Activated CD8-positive, alpha-beta memory T cell treated with anti-CD3 and anti-CD28 coated beads, Interleukin-2, amount 50 U/mL, for 1 hour (primary cell): Measurements from ENCODE around the gene CYP26B1.

Experiments
- DNase-seq: peaks from one replicate; pipeline ENCODE4 v3.0.0-alpha.2; 2020; ENCODE audit errors: extremely low read depth

CYP26B1 gene, protein sequence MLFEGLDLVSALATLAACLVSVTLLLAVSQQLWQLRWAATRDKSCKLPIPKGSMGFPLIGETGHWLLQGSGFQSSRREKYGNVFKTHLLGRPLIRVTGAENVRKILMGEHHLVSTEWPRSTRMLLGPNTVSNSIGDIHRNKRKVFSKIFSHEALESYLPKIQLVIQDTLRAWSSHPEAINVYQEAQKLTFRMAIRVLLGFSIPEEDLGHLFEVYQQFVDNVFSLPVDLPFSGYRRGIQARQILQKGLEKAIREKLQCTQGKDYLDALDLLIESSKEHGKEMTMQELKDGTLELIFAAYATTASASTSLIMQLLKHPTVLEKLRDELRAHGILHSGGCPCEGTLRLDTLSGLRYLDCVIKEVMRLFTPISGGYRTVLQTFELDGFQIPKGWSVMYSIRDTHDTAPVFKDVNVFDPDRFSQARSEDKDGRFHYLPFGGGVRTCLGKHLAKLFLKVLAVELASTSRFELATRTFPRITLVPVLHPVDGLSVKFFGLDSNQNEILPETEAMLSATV

DNA sequence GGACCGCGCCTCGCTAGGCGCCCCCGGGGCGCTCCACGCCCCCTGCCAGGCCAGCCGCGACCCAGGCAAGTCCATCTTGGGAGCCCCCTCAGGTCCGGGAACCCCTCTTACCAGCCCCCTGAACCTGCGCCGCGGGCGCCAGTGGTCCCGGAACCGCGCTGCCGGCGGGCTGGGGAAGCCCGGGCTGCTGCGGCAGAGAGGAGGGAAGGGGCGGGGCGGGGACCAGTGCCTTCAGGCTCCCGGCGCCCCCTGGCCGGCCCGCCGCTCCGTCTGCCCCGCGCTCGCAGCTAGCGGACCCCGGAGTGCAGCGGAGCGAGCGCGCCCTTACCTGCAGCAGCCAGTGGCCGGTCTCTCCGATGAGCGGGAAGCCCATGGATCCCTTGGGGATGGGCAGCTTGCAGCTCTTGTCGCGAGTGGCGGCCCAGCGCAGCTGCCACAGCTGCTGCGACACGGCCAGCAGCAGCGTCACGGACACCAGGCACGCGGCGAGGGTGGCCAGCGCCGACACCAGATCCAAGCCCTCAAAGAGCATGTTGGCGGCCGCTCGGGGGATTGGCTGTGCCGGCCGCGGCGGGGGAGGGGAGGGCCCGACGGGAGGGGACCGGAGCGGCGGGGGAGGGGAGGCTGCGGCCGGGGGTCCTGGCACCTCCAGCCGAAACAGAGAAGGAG, at the start of gene CYP26B1:
CYP26B1 (minus strand) TSS at position 560 of the 669 bp plus-strand sequence; CDS start at position 532, 28 bp downstream.
- no peak for DNase-seq

DNA sequence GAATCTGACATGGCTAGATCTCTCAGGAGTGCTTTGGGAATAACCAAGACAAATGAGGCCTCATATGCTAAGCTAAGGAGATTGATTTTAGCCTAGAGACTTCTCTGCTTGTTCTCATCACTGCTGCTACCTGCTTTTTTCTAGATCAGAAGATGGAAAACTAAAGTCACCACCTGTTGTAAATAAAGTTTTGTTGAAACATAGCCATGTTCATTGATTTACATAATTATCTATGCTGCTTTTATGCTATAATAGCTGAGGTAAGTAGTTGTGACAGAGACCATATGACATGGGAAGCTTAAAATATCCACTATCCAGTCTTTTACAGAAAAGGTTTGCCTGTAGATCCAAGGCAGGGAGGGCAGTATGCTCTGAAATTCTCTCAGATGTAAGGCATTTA, 46.1 kb upstream of the CYP26B1 start:
- no peak for DNase-seq

DNA sequence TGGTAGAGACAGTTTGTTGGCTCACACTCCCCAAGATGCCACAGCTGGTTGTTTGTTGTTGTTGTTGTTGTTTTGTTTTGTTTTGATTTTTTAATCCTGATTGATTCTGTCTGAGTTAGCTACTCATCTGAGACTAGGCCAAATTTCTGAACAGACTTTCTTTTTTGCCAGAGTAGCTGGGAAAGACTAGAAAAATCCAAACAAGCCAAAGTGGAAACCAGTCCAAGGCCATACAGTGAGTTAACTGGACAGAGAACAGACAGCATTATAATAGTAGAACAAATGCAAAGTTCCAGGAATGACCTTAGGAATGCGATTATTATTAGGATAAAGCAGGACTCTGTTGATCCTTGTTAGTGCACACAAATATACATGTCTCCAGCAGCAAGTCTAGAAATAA, 43.8 kb upstream of the CYP26B1 start:
- DNase-seq: no peak

DNA sequence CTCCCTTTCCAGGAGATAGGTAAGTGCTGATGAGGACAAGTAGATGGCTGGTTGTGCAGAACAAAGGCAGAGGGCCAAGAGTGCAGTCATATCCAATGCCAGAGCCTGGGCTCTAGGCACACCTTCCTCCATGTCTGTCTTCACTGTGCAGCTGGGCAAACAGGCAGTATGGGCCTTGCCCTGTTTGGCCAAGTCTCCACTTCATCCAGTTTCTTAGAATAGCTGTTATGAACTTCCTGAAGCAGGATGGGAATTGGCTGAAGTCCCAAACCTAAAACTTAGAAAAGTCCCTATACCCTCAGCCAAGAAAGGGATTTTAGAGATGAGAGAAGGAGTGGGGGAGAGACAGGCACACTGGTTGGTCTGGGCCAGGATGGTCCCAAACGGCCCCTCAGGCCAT, 37.5 kb upstream of the CYP26B1 start:
- DNase-seq: no peak

DNA sequence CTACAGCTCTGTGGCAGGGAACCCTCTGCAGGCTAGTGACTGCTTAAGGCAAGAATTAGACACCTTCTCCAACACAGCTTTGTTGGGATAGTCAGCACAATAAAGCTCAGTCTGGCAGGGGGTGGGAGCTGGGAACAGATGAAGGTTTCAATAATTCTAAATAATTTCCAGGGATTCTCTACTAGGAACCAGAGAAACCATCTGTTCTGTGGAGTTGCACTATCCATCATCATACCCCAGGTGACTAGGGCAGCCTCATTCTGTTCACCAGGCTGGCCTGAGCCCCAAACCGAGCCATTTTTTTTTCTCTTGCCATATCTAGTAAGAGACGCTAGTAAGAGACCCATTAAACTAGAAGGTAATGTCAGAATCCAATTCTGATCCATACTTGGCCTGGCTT, 35.8 kb upstream of the CYP26B1 start:
- no peak for DNase-seq

DNA sequence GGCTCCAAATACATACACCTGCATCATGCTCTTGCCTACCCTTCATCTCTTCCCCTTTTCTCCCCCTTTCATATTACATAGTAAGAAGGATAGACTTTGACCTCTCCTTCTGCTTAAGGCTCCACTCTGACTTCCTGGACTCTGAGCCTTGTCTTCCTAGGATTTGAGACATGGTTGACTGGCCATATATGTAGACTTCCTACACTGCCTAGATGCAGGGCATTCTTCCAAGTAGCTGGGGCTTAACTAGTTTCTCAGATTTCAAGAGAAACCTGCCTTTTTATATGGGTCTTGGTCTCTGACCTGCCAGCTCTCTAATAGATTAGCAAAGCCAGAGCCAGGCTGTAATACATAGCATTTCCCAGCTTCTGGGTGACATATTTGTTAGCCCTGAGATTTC, 35.4 kb upstream of the CYP26B1 start:
- no peak for DNase-seq

DNA sequence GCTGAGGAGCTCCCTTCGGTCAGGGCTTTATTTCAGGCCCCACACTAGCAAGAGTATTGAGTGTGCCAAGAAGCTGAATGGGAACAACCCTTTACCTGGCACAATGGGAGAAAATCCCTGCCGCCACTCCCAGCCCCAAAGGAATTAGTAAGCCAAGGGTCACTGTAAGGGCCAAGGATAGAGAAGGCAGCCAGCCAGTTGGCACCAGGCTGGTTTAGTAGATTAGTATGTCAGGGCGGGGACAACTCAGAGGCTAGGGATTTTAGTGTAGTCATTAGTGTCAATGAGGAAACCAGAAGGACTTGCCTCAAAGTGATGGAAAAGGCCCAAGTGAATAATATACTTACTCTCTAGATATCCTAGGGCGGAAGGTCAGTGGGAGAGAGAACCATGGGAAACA, 34.9 kb upstream of the CYP26B1 start:
- no peak for DNase-seq

DNA sequence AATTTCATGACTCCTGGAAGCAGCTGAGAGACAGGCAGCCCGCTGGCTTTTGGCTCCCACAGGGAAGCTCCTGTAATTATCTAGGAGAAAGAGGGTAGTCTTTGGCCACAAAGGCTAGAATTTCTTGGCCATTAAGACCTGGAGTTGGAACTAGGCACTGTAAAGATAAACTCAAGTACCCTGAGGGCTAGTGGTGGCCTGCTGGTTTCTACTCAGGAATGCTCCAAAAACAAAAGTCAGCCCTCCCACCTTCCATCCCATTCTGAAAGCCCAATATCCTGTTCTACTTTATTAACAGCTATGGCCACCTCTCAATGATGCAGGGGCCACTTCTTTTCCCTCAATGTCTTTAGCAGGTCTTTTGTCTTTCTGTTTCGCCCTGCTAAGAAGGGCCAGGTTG, 34.0 kb upstream of the CYP26B1 start:
- no peak for DNase-seq

DNA sequence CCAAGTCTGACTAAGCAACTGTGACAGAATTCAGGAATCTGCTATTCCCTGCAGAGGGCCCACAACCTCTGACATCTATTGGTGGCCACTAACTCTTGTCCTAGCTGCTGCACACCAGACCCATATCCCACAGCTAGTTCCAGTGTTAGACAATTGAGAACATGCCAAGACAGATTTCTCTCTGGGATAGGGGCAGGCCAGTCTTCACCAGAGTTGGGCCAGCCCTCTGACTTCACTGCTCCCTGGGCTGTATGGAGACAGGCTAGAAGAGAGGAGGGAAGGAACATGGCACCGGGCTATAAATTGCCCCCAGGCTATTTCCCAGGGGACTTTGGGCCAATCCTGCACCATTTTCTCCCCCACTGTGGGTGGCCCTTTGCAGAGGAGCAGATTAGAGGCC, 32.7 kb upstream of the CYP26B1 start:
- no peak for DNase-seq

DNA sequence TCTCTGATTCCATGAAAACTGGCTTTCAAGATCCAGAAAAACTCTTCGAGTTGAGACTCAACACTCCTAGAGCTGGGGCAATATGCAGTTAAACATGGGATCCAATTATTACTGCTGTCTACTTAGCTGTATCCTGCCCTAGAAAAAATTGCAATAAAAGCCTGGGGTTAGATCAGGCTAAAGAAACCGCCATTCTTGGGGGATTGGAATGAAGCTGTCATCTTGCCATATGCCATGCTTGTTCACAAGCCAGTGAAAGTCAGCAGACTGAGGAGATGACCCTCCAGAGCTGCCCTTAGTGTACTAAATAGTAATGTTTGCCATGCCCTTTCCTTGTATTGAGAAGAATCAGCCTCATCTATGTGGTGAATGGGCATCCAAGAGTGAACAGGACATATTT, 30.9 kb upstream of the CYP26B1 start:
- no peak for DNase-seq

DNA sequence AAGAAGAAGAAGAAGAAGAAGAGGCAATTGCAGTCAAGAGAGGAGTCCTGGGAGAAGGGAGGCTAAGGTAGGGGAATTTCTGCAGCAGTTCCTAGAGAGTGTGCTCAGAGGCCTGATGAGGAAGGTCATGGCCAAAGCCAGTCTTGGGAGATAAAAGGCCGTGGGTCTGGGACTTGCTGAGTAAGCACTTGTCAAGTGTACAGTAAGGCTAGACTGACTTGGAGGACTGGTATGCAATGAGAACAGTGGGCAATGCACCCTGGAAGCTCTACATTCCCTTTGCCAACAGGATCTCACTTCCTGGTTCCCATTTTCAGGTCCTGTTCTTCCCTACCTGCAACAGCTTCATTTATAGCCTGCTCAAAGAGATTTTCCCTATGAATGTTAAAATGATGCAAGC, 28.6 kb upstream of the CYP26B1 start:
- DNase-seq: no peak

DNA sequence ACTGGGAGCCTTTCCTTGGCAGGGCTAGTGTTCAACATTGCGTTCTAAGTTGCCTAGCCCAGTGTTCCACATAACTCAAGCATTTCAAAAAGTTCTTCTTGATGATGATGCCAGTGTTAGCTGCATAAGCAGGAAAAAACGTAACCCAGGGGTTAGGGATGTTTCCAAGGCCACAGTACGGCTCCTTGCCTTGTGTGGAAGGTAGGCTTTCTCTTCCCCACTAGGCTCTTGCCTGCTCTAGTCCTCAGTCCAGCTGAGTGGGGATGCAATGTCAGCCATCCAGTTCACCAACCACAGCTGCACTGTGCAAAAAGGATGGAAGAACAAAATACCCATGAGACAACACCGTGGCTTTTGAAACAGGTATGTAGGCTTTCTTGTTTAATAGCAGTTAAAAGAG, 28.0 kb upstream of the CYP26B1 start:
- DNase-seq: no peak

DNA sequence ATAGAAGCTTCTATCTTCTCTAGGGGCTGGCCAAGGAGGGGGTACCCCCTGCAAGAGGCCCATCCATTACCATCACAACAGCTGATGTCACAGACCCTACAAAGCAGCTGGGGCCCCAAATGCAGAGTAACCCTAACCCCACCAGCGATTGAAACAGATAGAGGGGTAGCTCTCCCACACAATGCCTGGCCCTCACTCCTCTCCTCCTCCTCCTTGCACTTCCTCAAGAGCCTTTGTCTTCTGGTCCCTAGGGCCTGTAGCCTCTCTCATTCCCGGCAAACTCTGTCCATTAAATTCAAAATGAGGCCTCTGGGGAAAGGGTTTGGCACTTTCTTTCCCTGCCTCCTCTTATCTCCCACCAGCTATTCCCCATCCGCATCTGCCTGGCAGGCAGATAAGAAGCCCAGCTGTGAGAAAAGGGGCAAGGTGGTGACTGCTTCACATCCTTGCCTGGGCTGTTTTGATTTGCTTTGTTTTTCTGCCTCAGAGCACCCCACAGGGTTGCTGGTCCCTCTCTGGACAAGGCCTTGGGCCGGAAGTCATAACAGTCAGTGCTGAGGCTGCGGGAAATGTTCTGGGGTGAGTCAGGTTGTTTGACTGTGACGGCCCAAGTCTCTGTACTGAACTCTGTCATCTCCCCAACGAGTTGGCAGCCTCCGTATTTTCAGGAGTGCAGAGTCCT, 26.1 kb upstream of the CYP26B1 start:
- no peak for DNase-seq

DNA sequence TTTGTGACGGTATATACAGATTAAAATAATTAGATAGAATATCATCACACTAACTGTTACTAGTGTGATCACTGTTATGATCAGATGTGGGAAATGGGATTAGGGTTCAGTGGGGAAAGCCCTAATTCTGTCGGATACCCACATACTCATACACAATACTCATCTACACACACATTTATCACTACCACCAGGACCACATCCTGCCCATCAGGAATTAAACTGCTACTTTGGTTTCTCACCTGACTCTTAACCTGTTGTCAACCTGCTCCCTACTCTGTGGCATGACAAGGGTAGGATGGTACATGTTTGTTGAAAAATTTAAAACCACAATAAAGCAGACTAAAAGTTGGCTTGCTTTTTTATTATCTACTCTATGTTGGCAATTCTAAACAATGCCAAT, 24.8 kb upstream of the CYP26B1 start:
- no peak for DNase-seq

DNA sequence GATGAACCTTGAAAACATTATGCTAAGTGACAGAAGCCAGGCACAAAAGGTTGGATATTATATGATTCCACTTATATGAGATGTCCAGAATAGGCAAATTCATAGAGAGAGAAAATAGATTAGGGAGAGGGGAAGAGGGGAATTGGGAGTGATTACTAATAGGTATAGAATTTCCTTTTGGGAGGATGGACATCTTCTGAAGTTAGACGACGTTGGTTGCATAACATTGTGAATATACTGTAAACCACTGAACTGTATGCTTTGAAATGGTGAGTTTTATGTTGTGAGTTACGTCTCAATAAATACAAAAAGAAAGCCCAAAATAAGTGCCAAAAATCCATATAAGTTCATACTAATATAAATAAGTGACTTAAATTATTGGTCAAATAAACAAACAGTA, 18.6 kb upstream of the CYP26B1 start:
- DNase-seq: no peak

DNA sequence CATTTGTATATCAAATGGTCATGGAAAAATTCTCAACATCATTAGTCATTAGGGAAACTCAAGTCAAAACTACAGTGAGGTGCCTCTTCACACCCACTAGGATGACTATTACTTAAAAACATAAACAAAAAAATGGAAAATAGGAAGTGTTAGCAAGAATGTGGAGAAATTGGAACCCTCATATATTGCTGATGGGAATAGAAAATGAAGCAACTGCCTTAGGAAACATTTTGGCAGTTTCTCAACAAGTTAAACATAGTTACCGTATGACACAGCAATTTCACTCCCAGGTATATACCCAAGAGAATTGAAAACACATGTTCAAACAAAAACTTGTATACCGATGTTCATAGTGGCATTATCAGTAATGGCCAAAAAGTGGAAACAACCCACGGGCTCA, 18.1 kb upstream of the CYP26B1 start:
- DNase-seq: no peak

DNA sequence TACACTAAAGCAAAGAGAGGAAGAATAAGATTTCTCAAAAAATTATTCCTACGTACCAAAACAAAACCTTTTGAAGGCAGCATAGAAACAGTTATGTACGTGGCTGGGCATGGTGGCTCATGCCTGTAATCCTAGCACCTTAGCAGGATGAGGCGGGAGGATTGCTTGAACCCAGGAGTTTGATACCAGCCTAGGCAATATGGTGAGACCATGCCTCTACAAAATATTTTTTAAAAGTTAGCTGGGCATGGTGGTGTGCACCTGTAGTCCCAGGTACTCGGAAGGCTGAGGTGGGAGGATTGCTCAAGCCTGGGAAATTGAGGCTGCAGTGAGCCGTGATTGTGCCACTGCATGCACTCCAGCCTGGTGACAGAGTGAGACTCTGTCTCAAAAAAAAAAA, 14.9 kb upstream of the CYP26B1 start:
- no peak for DNase-seq

DNA sequence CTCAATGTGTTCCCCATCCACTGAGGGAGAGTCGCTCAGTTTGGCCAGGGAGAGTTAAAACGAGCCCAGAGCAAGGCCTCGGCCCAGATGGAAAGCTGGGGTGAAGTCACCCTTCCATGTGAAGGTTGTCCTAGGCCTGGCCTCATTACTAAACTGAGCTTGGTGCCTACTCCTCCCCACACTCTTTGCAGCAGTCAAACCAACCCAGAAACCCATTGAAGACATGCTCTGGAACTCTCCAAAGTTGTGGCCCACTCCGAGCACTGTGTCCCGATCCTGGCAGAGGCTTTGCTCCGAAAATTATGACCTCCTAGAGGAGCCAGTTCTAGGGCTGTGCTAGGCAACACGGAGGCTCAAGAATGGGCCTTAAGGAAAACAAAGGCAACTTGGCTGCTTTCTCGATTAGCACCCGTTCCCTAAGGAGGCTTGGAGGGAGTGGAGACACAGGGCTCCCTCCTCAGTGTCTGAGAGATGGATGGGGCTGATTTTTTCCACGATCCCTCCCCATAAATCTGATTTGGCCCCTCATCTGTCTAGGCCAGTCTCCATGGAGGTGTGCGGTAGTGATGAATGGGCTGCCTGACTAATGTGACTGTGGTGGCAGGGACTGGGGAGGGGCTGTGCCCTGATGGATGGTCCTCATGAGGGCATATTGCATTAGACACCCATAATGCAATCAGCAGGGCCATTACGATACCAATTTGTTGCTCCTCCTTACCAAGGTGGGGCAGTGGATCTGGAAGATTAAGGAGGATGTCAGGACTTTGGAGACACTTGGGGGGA, 11.7 kb upstream of the CYP26B1 start:
- no peak for DNase-seq

DNA sequence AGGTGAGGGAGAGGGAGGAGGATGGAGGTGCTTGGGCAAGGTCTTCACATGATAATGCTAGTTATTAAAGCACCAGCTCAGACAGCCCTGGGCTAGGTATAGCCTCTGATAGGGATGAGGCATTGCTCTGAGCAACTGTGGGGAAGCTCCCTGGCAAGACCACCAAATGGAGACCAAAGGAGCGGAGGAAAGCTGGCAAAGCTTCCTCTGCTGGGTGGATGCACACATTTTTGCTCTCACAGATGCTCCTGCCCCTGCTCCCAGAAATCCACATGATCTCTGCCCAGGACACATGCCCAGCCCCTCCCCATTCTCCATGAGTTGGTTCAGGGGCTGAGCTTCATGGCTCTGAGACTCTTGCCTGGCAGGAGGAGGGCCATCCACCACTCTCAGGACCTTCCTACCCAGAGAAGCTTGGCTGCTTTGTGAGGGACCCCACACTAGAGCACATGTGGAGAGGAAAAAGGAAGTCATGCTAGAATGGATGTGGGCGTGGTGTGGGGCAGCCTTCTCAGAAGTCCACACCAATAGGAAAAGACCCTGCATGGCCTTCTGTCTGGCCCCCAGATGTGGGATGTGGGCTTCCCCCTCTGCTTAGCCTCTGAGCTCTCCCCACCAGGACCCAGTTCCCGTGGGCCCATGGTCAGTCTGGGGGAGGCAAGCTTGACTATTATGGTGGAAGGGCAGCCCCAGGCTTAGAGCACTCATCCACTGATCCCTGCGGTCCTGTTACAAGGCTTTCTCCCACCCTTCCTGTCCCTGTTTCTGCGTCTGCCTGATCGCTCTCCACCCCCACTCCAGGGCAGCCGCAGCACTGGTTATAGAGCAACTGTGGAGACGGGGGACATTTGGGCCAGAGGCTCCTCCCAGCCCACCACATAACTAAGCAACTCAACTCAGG, 10.5 kb upstream of the CYP26B1 start:
- DNase-seq: no peak

DNA sequence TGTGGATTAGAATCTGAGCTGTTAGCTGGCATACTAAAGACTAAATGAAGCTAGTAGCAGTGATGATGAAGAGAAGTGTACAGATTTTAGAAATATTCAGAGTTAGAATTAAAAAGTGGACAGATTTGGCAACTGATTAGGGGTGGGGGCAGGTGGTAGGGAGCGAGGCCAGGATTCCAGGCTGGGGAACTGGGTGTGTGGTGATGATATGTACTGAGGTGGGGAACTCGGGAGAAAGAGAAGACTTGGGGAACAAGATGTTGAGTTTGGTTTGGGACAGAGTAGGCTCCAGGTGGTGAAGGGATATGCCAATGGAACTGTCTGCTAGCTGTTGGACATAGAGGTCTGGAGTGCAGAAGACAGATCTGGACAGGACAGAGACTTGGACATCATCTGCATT, 9.2 kb upstream of the CYP26B1 start:
- no peak for DNase-seq

DNA sequence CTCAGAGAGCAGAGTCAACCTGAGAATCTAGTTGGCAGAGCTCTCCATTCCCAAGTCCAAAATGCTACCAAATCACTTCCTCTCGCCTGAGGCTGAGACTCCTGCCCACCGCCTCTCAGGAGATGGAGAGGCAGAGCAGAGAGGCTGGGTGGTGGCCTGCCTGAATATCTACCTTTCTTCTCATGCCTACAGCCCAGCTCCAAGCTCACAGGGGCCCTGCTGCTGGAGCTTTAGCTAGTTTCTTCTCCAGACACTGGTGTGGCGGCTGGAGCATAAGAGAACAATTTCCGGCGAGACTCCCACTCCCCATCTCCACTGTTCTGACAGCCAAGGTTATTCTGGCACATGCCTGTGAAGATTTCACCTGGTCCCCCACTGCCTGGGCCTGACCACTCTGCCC, 8.1 kb upstream of the CYP26B1 start:
- DNase-seq: no peak
